A673 (cell line): ENCODE results near the gene MYOZ1. TPM values are rescaled to one million over a fixed set of nuclear protein-coding genes. Genes with fewer than 3 reads are reported as not detected.
A peak's percentile ranks its signal among the peaks of the same experiment; 100 is the strongest.
"Not testable (repeated sequence)": the region's sequence is repeated elsewhere in the genome, so short reads cannot be mapped to it uniquely, and the experiment has no call there.

Source experiments
- Bru-seq: library from RNA; stranded (reverse); fragments of 400-500 nt; gene quantifications from one replicate; lab custom pipeline; 2021; lab: Mats Ljungman, UMichigan
- BruChase-seq, 2 experiments: library from RNA; stranded (reverse); fragments of 400-500 nt; gene quantifications; one replicate each; lab custom pipeline; 2021; lab: Mats Ljungman, UMichigan
- BruUV-seq: library from RNA; stranded (reverse); fragments of 400-500 nt; replicated peaks from 2 replicates; lab custom pipeline; 2021; lab: Mats Ljungman, UMichigan
- CTCF ChIA-PET: fragments of 300-600 bp; sonication (Branson Sonifier 250); formaldehyde crosslinking; loops from one replicate; lab custom pipeline; 2022; ENCODE audit warnings: antibody characterized with exemption; lab: Charles Lee
- POLR2A ChIA-PET: fragments of 300-600 bp; sonication (Branson Sonifier 250); formaldehyde crosslinking; loops from one replicate; lab custom pipeline; 2022; ENCODE audit warnings: antibody characterized with exemption; ENCODE audit not compliant: low non-redundant PET; lab: Charles Lee
- DNase-seq: peaks from one replicate; pipeline ENCODE4 v3.0.0-alpha.2; 2015; ENCODE audit warnings: low spot score
- H3K27ac ChIP-seq: fragments of 200-600 bp; sonication (generic); 2 replicates; pipeline ENCODE4 v1.5.1; 2016; ENCODE audit warnings: mixed run types, low read depth, mild to moderate bottlenecking, mixed read lengths, antibody characterized with exemption, low read length; ENCODE audit not compliant: poor library complexity, severe bottlenecking
- H3K27me3 ChIP-seq: fragments of 200-600 bp; sonication (generic); replicated peaks from 2 replicates; pipeline ENCODE4 v1.6.1; 2017; ENCODE audit warnings: mixed run types, low read depth, mild to moderate bottlenecking, mixed read lengths, antibody characterized with exemption, low read length; ENCODE audit not compliant: insufficient read depth, poor library complexity
- H3K36me3 ChIP-seq: fragments of 200-600 bp; sonication (generic); 2 replicates; pipeline ENCODE4 v1.6.1; 2016; ENCODE audit warnings: mixed run types, mild to moderate bottlenecking, mixed read lengths, antibody characterized with exemption, low read length; ENCODE audit not compliant: insufficient read depth, poor library complexity, severe bottlenecking
- H3K4me1 ChIP-seq: fragments of 200-600 bp; sonication (generic); 2 replicates; pipeline ENCODE4 v1.6.1; 2017; ENCODE audit warnings: mixed run types, mild to moderate bottlenecking, mixed read lengths, antibody characterized with exemption, low read length; ENCODE audit not compliant: insufficient read depth, poor library complexity, severe bottlenecking
- H3K4me3 ChIP-seq: fragments of 200-600 bp; sonication (generic); 2 replicates; pipeline ENCODE4 v1.5.1; 2016; ENCODE audit warnings: low read depth, mixed run types, mild to moderate bottlenecking, mixed read lengths, low read length; ENCODE audit not compliant: poor library complexity, severe bottlenecking
- H3K9me3 ChIP-seq: fragments of 200-600 bp; sonication (generic); 2 replicates; pipeline ENCODE4 v1.6.1; 2016; ENCODE audit warnings: mixed run types, low read depth, mild to moderate bottlenecking, mixed read lengths, antibody characterized with exemption, low read length; ENCODE audit not compliant: poor library complexity, severe bottlenecking
- CTCF ChIP-seq: fragments of 300-800, 200-600 bp; sonication (generic); conservative IDR thresholded peaks from 2 replicates; pipeline ENCODE4 v1.5.1; 2017; ENCODE audit warnings: low read depth, mild to moderate bottlenecking, antibody characterized with exemption, low read length, moderate library complexity, mixed read lengths
- EZH2 ChIP-seq: fragments of 200-600 bp; sonication (generic); IDR thresholded peaks from 2 replicates; pipeline ENCODE4 v1.6.1; 2017; ENCODE audit warnings: borderline replicate concordance, low read depth, mild to moderate bottlenecking, mixed read lengths, antibody characterized with exemption, low read length; ENCODE audit not compliant: poor library complexity, severe bottlenecking
- intact Hi-C: fragments of 100-400 bp; cut with micrococcal nuclease; formaldehyde crosslinking; loops from one replicate; pipeline ENCODE4 v1.10.0; 2022; ENCODE audit not compliant: unreplicated experiment
- long read RNA-seq: library from polyadenylated mRNA; stranded (forward); transcript quantifications from one replicate; pipeline ENCODE4 v2.0.0, GENCODE V29; 2022
- total RNA-seq: library from RNA; stranded (reverse); gene quantifications from 2 replicates; pipeline ENCODE4 v1.2.3, GENCODE V29; 2021

Gene MYOZ1
- 0.19 TPM in 1 of 2 replicates, not detected in the other for total RNA-seq
- not detected for Bru-seq, nascent RNA
- BruChase-seq, experiment 1, labeled RNA remaining after a 2-hour chase: not detected
- BruChase-seq, experiment 2, labeled RNA remaining after a 6-hour chase: percentile 11 among the genes with signal in this experiment
- long read RNA-seq: 0 reads

GRCh38 chr10:73641328-73642060, at the start of gene MYOZ1:
TSS of gene MYOZ1 (minus strand) at chr10:73641474. CDS start at chr10:73640017, 1,457 bp downstream.
- Histone ChIP-seq H3K4me1 (no peaks in the 10 kb centered on the region), H3K36me3 (no peaks in the 10 kb centered on the region), H3K27me3 (no peaks in the 10 kb centered on the region), H3K4me3 (no peak within 1 kb of the TSS), H3K27ac (no peak within 1 kb of the TSS), H3K9me3 (no peaks in the 10 kb centered on the region)
- no TSS peak for BruUV-seq
- TF ChIP-seq EZH2 (no peak), CTCF (no peak)
- no peak for DNase-seq
- intact Hi-C loops: no loop called here
- POLR2A ChIA-PET: no interaction called here
- CTCF ChIA-PET: interaction anchor here (0.6 kb wide), 1 partner anchor 112 kb away, joined by 12 read pairs; no protein-coding TSS in a partner anchor

- H3K27me3 ChIP-seq, H3K36me3 ChIP-seq, H3K4me3 ChIP-seq, POLR2A ChIA-PET, CTCF ChIA-PET, DNase-seq, H3K9me3 ChIP-seq, BruUV-seq, intact Hi-C loops, H3K4me1 ChIP-seq, H3K27ac ChIP-seq: not testable (repeated sequence)
Observed at GRCh38 chr10:73690755-73691154, 49.5 kb upstream of the MYOZ1 start.

- CTCF ChIA-PET, POLR2A ChIA-PET, H3K27me3 ChIP-seq, DNase-seq, H3K27ac ChIP-seq, H3K36me3 ChIP-seq, intact Hi-C loops, BruUV-seq, H3K4me1 ChIP-seq, H3K4me3 ChIP-seq, H3K9me3 ChIP-seq: not testable (repeated sequence)
Observed at GRCh38 chr10:73689596-73689995, 48.3 kb upstream of the MYOZ1 start.

- BruUV-seq, H3K4me1 ChIP-seq, H3K27ac ChIP-seq, H3K9me3 ChIP-seq, H3K4me3 ChIP-seq, POLR2A ChIA-PET, intact Hi-C loops, H3K36me3 ChIP-seq, DNase-seq, CTCF ChIA-PET, H3K27me3 ChIP-seq: not testable (repeated sequence)
Observed at GRCh38 chr10:73687641-73688040, 46.4 kb upstream of the MYOZ1 start.

- BruUV-seq, H3K4me1 ChIP-seq, H3K27ac ChIP-seq, DNase-seq, H3K4me3 ChIP-seq, H3K36me3 ChIP-seq, POLR2A ChIA-PET, CTCF ChIA-PET, intact Hi-C loops, H3K9me3 ChIP-seq, H3K27me3 ChIP-seq: not testable (repeated sequence)
Observed at GRCh38 chr10:73674546-73674945, 33.3 kb upstream of the MYOZ1 start.

GRCh38 chr10:73668378-73668777, 27.1 kb upstream of the MYOZ1 start:
- intact Hi-C loops, POLR2A ChIA-PET, CTCF ChIA-PET: not testable (repeated sequence)

More at GRCh38 chr10:73668378-73668777, 27.1 kb upstream of the MYOZ1 start:
- not testable (repeated sequence) for H3K36me3 ChIP-seq, H3K27me3 ChIP-seq, BruUV-seq, H3K27ac ChIP-seq, H3K4me3 ChIP-seq, H3K4me1 ChIP-seq, DNase-seq, H3K9me3 ChIP-seq
